Measurements from ENCODE around the gene TOGARAM1.

TOGARAM1 gene

GRCh38 chr14:45057349-45057748 is 95.4 kb downstream of the TOGARAM1 start:
- Histone ChIP-seq H3K4me1 (ENCODE audit: control insufficient read depth, insufficient read depth, low read length, poor library complexity, severe bottlenecking) (no peaks in the 10 kb centered on the region), H3K27ac (ENCODE audit: insufficient read depth, low read length, poor library complexity, severe bottlenecking) (no peak overlapping the region), H3K36me3 (ENCODE audit: control insufficient read depth, insufficient read depth, low read length) (peaks cover 4% of the 10 kb centered on the region), H3K4me3 (ENCODE audit: insufficient read depth, low read depth, low read length, poor library complexity, severe bottlenecking) (no peak overlapping the region), H3K9me3 (ENCODE audit: control insufficient read depth, low read length) (no peaks in the 10 kb centered on the region), H3K27me3 (replicated peaks; ENCODE audit: control insufficient read depth, insufficient read depth, low read length, poor library complexity, severe bottlenecking) (no peaks in the 10 kb centered on the region)
- DNase-seq: no peak

- Histone ChIP-seq H3K27me3 (replicated peaks; ENCODE audit: control insufficient read depth, insufficient read depth, low read length, poor library complexity, severe bottlenecking) (no peaks in the 10 kb centered on the region), H3K9me3 (ENCODE audit: control insufficient read depth, low read length) (no peaks in the 10 kb centered on the region), H3K27ac (ENCODE audit: insufficient read depth, low read length, poor library complexity, severe bottlenecking) (no peak overlapping the region), H3K36me3 (ENCODE audit: control insufficient read depth, insufficient read depth, low read length) (peaks cover 4% of the 10 kb centered on the region), H3K4me3 (ENCODE audit: insufficient read depth, low read depth, low read length, poor library complexity, severe bottlenecking) (no peak overlapping the region), H3K4me1 (ENCODE audit: control insufficient read depth, insufficient read depth, low read length, poor library complexity, severe bottlenecking) (no peaks in the 10 kb centered on the region)
- DNase-seq: no peak
These were observed 95.9 kb downstream of the TOGARAM1 start for GRCh38 chr14:45057881-45058364.

GRCh38 chr14:45060551-45060950 is 98.6 kb downstream of the TOGARAM1 start:
- H3K4me3 ChIP-seq (ENCODE audit: insufficient read depth, low read depth, low read length, poor library complexity, severe bottlenecking): no peak overlapping the region
- no peaks in the 10 kb centered on the region for H3K36me3 ChIP-seq (ENCODE audit: control insufficient read depth, insufficient read depth, low read length)
- no peaks in the 10 kb centered on the region for H3K9me3 ChIP-seq (ENCODE audit: control insufficient read depth, low read length)
- no peaks in the 10 kb centered on the region for H3K27me3 ChIP-seq (replicated peaks; ENCODE audit: control insufficient read depth, insufficient read depth, low read length, poor library complexity, severe bottlenecking)
- no peak overlapping the region for H3K27ac ChIP-seq (ENCODE audit: insufficient read depth, low read length, poor library complexity, severe bottlenecking)
- H3K4me1 ChIP-seq (ENCODE audit: control insufficient read depth, insufficient read depth, low read length, poor library complexity, severe bottlenecking): no peaks in the 10 kb centered on the region
- DNase-seq: no peak

GRCh38 chr14:45065540-45065939 is 103.5 kb downstream of the TOGARAM1 start:
- no peak for DNase-seq
- no peak overlapping the region for H3K27ac ChIP-seq (ENCODE audit: insufficient read depth, low read length, poor library complexity, severe bottlenecking)

GRCh38 chr14:45065956-45066355 is 104.0 kb downstream of the TOGARAM1 start:
- H3K27ac ChIP-seq (ENCODE audit: insufficient read depth, low read length, poor library complexity, severe bottlenecking): no peak overlapping the region
- H3K36me3 ChIP-seq (ENCODE audit: control insufficient read depth, insufficient read depth, low read length): no peaks in the 10 kb centered on the region
- no peaks in the 10 kb centered on the region for H3K27me3 ChIP-seq (replicated peaks; ENCODE audit: control insufficient read depth, insufficient read depth, low read length, poor library complexity, severe bottlenecking)
- no peak for DNase-seq
- H3K9me3 ChIP-seq (ENCODE audit: control insufficient read depth, low read length): no peaks in the 10 kb centered on the region
- H3K4me3 ChIP-seq (ENCODE audit: insufficient read depth, low read depth, low read length, poor library complexity, severe bottlenecking): no peak overlapping the region
- no peaks in the 10 kb centered on the region for H3K4me1 ChIP-seq (ENCODE audit: control insufficient read depth, insufficient read depth, low read length, poor library complexity, severe bottlenecking)

More at GRCh38 chr14:45065540-45065939, 103.5 kb downstream of the TOGARAM1 start:
- H3K36me3 ChIP-seq (ENCODE audit: control insufficient read depth, insufficient read depth, low read length): no peaks in the 10 kb centered on the region
- no peaks in the 10 kb centered on the region for H3K4me1 ChIP-seq (ENCODE audit: control insufficient read depth, insufficient read depth, low read length, poor library complexity, severe bottlenecking)
- H3K4me3 ChIP-seq (ENCODE audit: insufficient read depth, low read depth, low read length, poor library complexity, severe bottlenecking): no peak overlapping the region
- H3K27me3 ChIP-seq (replicated peaks; ENCODE audit: control insufficient read depth, insufficient read depth, low read length, poor library complexity, severe bottlenecking): no peaks in the 10 kb centered on the region
- H3K9me3 ChIP-seq (ENCODE audit: control insufficient read depth, low read length): no peaks in the 10 kb centered on the region

- H3K4me3 ChIP-seq (ENCODE audit: insufficient read depth, low read depth, low read length, poor library complexity, severe bottlenecking): no peak overlapping the region
- no peak for DNase-seq
- no peaks in the 10 kb centered on the region for H3K27me3 ChIP-seq (replicated peaks; ENCODE audit: control insufficient read depth, insufficient read depth, low read length, poor library complexity, severe bottlenecking)
These were observed 104.7 kb downstream of the TOGARAM1 start for GRCh38 chr14:45066667-45067066.

GRCh38 chr14:45068396-45068795 is 106.4 kb downstream of the TOGARAM1 start:
- no peaks in the 10 kb centered on the region for H3K4me1 ChIP-seq (ENCODE audit: control insufficient read depth, insufficient read depth, low read length, poor library complexity, severe bottlenecking)
- no peak overlapping the region for H3K4me3 ChIP-seq (ENCODE audit: insufficient read depth, low read depth, low read length, poor library complexity, severe bottlenecking)
- H3K9me3 ChIP-seq (ENCODE audit: control insufficient read depth, low read length): no peaks in the 10 kb centered on the region
- no peaks in the 10 kb centered on the region for H3K36me3 ChIP-seq (ENCODE audit: control insufficient read depth, insufficient read depth, low read length)
- H3K27ac ChIP-seq (ENCODE audit: insufficient read depth, low read length, poor library complexity, severe bottlenecking): no peak overlapping the region
- DNase-seq: no peak
- no peaks in the 10 kb centered on the region for H3K27me3 ChIP-seq (replicated peaks; ENCODE audit: control insufficient read depth, insufficient read depth, low read length, poor library complexity, severe bottlenecking)

More at GRCh38 chr14:45066667-45067066, 104.7 kb downstream of the TOGARAM1 start:
- Histone ChIP-seq H3K27ac (ENCODE audit: insufficient read depth, low read length, poor library complexity, severe bottlenecking) (no peak overlapping the region), H3K9me3 (ENCODE audit: control insufficient read depth, low read length) (no peaks in the 10 kb centered on the region), H3K4me1 (ENCODE audit: control insufficient read depth, insufficient read depth, low read length, poor library complexity, severe bottlenecking) (no peaks in the 10 kb centered on the region), H3K36me3 (ENCODE audit: control insufficient read depth, insufficient read depth, low read length) (no peaks in the 10 kb centered on the region)

- no peaks in the 10 kb centered on the region for H3K4me1 ChIP-seq (ENCODE audit: control insufficient read depth, insufficient read depth, low read length, poor library complexity, severe bottlenecking)
- no peak for DNase-seq
- H3K9me3 ChIP-seq (ENCODE audit: control insufficient read depth, low read length): no peaks in the 10 kb centered on the region
- H3K4me3 ChIP-seq (ENCODE audit: insufficient read depth, low read depth, low read length, poor library complexity, severe bottlenecking): no peak overlapping the region
- no peaks in the 10 kb centered on the region for H3K36me3 ChIP-seq (ENCODE audit: control insufficient read depth, insufficient read depth, low read length)
- H3K27ac ChIP-seq (ENCODE audit: insufficient read depth, low read length, poor library complexity, severe bottlenecking): no peak overlapping the region
- no peaks in the 10 kb centered on the region for H3K27me3 ChIP-seq (replicated peaks; ENCODE audit: control insufficient read depth, insufficient read depth, low read length, poor library complexity, severe bottlenecking)
These were observed 108.2 kb downstream of the TOGARAM1 start for GRCh38 chr14:45070215-45070614.

- Histone ChIP-seq H3K4me3 (ENCODE audit: insufficient read depth, low read depth, low read length, poor library complexity, severe bottlenecking) (no peak overlapping the region), H3K4me1 (ENCODE audit: control insufficient read depth, insufficient read depth, low read length, poor library complexity, severe bottlenecking) (no peaks in the 10 kb centered on the region), H3K36me3 (ENCODE audit: control insufficient read depth, insufficient read depth, low read length) (no peaks in the 10 kb centered on the region), H3K9me3 (ENCODE audit: control insufficient read depth, low read length) (no peaks in the 10 kb centered on the region), H3K27ac (ENCODE audit: insufficient read depth, low read length, poor library complexity, severe bottlenecking) (no peak overlapping the region), H3K27me3 (replicated peaks; ENCODE audit: control insufficient read depth, insufficient read depth, low read length, poor library complexity, severe bottlenecking) (no peaks in the 10 kb centered on the region)
- no peak for DNase-seq
These were observed 110.1 kb downstream of the TOGARAM1 start for GRCh38 chr14:45072126-45072525.

- Histone ChIP-seq H3K27ac (ENCODE audit: insufficient read depth, low read length, poor library complexity, severe bottlenecking) (no peak overlapping the region), H3K9me3 (ENCODE audit: control insufficient read depth, low read length) (no peaks in the 10 kb centered on the region), H3K36me3 (ENCODE audit: control insufficient read depth, insufficient read depth, low read length) (no peaks in the 10 kb centered on the region), H3K4me3 (ENCODE audit: insufficient read depth, low read depth, low read length, poor library complexity, severe bottlenecking) (no peak overlapping the region), H3K4me1 (ENCODE audit: control insufficient read depth, insufficient read depth, low read length, poor library complexity, severe bottlenecking) (no peaks in the 10 kb centered on the region), H3K27me3 (replicated peaks; ENCODE audit: control insufficient read depth, insufficient read depth, low read length, poor library complexity, severe bottlenecking) (no peaks in the 10 kb centered on the region)
- no peak for DNase-seq
These were observed 111.4 kb downstream of the TOGARAM1 start for GRCh38 chr14:45073231-45073879.

Measured in effector memory CD4-positive, alpha-beta T cell (primary cell).